ENCODE measurements around the gene ZSWIM1. TPM values are rescaled to one million over a fixed set of nuclear protein-coding genes. Genes with fewer than 3 reads are reported as not detected.

Gene ZSWIM1
- total and polyA plus RNA-seq, 2 of the 13 experiments (the other 11 are each of a cell fraction or from before 2014, with no cell fraction given), result 9.5 to 11.7 TPM

GRCh38 chr20:45904583-45905504 is 23.8 kb downstream of the ZSWIM1 start:
- peak overlapping the region; percentile 4; the same call in 1 of the 2 replicates for H3K4me2 ChIP-seq (ENCODE audit: low read depth, low read length)
- H3K9me3 ChIP-seq (ENCODE audit: low read length), result no peaks in the 10 kb centered on the region
- no peak for DNase-seq (ENCODE audit: low spot score)
- no peaks in the 10 kb centered on the region for H3K27me3 ChIP-seq (ENCODE audit: control insufficient read depth in 1 of 2, insufficient read depth in 2 of 2, low read length in 2 of 2)
- peak overlapping the region; percentile 21 for H3K27ac ChIP-seq (ENCODE audit: extremely low read length, insufficient read depth, low read length)
- BruUV-seq (replicated peaks), result TSS peak; percentile 77
- no peaks in the 10 kb centered on the region for H3K79me2 ChIP-seq (ENCODE audit: insufficient read depth, low read length)
- no peak overlapping the region for H3K9ac ChIP-seq (ENCODE audit: insufficient read depth, low read depth, low read length)
- peaks cover 43% of the 10 kb centered on the region for H3K4me1 ChIP-seq (ENCODE audit: insufficient read depth, low read length)
- peak; percentile 12 for ATAC-seq
- peak; percentile 18 for FAIRE-seq
- in situ Hi-C loops (cut with HindIII; ENCODE audit: extremely low pct_ligation_motif_present, low pct_unique_long_range_greater_than_20kb), result no loop called here
- H4K20me1 ChIP-seq (ENCODE audit: insufficient read depth, low read length), result no peaks in the 10 kb centered on the region
- WGBS (ENCODE audit: low lambda C conversion rate), result 67% methylated on average over 16 of the region's 16 CpGs
- ChIA-PET POLR2A (interaction anchor here (1.0 to 8.8 kb wide), 12 partner anchors 8 to 65 kb away, joined by 4 to 164 read pairs (median 10); partner anchors contain the start of genes CTSA, NEURL2, PCIF1 and SPATA25), CTCF (ENCODE audit: low intra/inter-chr PET ratio, low total read pairs) (no interaction called here)
- H2AFZ ChIP-seq (ENCODE audit: low read length), result no peak overlapping the region
- intact Hi-C loops (cut with micrococcal nuclease; ENCODE audit: unreplicated experiment), result loop anchor here (1.0 kb wide), 1 partner anchor 14 kb away; the partner anchor contains the start of genes CTSA and NEURL2
- H3K4me3 ChIP-seq (replicated peaks in 1 of 3; ENCODE audit: insufficient read depth in 1 of 3, low read depth in 2 of 3, low read length in 3 of 3), result no peak overlapping the region
- H3K36me3 ChIP-seq (replicated peaks in 1 of 2; ENCODE audit: control insufficient read depth in 1 of 2, insufficient read depth in 2 of 2, low read length in 2 of 2), result no peaks in the 10 kb centered on the region
- TF ChIP-seq NFIB (CRISPR knock-in tag; IDR thresholded peaks at IDR 0.05; ENCODE audit: borderline replicate concordance) (0 out of 2 replicates have a peak, but pooled peaks have one; percentile 26), ZNF749 (CRISPR knock-in tag; IDR thresholded peaks at IDR 0.05; ENCODE audit: borderline replicate concordance) (no peak), ZNF776 (CRISPR knock-in tag; IDR thresholded peaks at IDR 0.05) (0 out of 2 replicates have a peak, but pooled peaks have one; percentile 64), ZBTB4 (CRISPR knock-in tag; IDR thresholded peaks at IDR 0.05; ENCODE audit: borderline replicate concordance) (0 out of 2 replicates have a peak, but pooled peaks have one; percentile 20), BATF2 (CRISPR knock-in tag; IDR thresholded peaks at IDR 0.05) (0 out of 2 replicates have a peak, but pooled peaks have one; percentile 37), HES4 (CRISPR knock-in tag; IDR thresholded peaks at IDR 0.05; ENCODE audit: borderline replicate concordance) (0 out of 2 replicates have a peak, but pooled peaks have one; percentile 51), DDIT3 (CRISPR knock-in tag; IDR thresholded peaks at IDR 0.05) (no peak), ZNF350 (CRISPR knock-in tag; IDR thresholded peaks at IDR 0.05; ENCODE audit: borderline replicate concordance, low read depth) (peak; percentile 53; the same call in 1 of the 2 replicates), ZFX (CRISPR knock-in tag; IDR thresholded peaks at IDR 0.05; ENCODE audit: low read depth) (peak; percentile 37; the same call in 1 of the 2 replicates), ZNF225 (CRISPR knock-in tag; IDR thresholded peaks at IDR 0.05) (peak; percentile 24; the same call in 1 of the 2 replicates), ADNP (CRISPR knock-in tag; IDR thresholded peaks at IDR 0.05) (peak; percentile 48; the same call in 1 of the 2 replicates), SETDB1 (CRISPR knock-in tag; IDR thresholded peaks at IDR 0.05; ENCODE audit: borderline replicate concordance) (no peak)
